ENCODE data around the gene ADSS1.

ADSS1 gene

GRCh38 chr14:104769324-104770071 lies 45.5 kb downstream of the ADSS1 start:
- DNase-seq (ENCODE audit: low spot score), result no peak

GRCh38 chr14:104770072-104770579 lies 46.1 kb downstream of the ADSS1 start:
- DNase-seq (ENCODE audit: low spot score), result no peak

GRCh38 chr14:104770851-104771272 lies 46.8 kb downstream of the ADSS1 start:
- DNase-seq (ENCODE audit: low spot score), result no peak

- no peak for DNase-seq (ENCODE audit: low spot score)
Measured at GRCh38 chr14:104771374-104771773, 47.3 kb downstream of the ADSS1 start.

- no peak for DNase-seq (ENCODE audit: low spot score)
Measured at GRCh38 chr14:104771918-104772706, 48.1 kb downstream of the ADSS1 start.

- DNase-seq (ENCODE audit: low spot score), result no peak
Measured at GRCh38 chr14:104772707-104773504, 48.9 kb downstream of the ADSS1 start.

GRCh38 chr14:104773505-104774452 lies 49.8 kb downstream of the ADSS1 start:
- no peak for DNase-seq (ENCODE audit: low spot score)

- no peak for DNase-seq (ENCODE audit: low spot score)
Measured at GRCh38 chr14:104774453-104775072, 50.5 kb downstream of the ADSS1 start.

GRCh38 chr14:104775073-104775489 lies 51.1 kb downstream of the ADSS1 start:
- DNase-seq (ENCODE audit: low spot score), result no peak

GRCh38 chr14:104776481-104776880 lies 52.5 kb downstream of the ADSS1 start:
- DNase-seq (ENCODE audit: low spot score), result no peak

- DNase-seq (ENCODE audit: low spot score), result no peak
Measured at GRCh38 chr14:104776961-104777807, 53.2 kb downstream of the ADSS1 start.

GRCh38 chr14:104777808-104778249 lies 53.8 kb downstream of the ADSS1 start:
- no peak for DNase-seq (ENCODE audit: low spot score)

GRCh38 chr14:104778694-104779331 lies 54.8 kb downstream of the ADSS1 start:
- no peak for DNase-seq (ENCODE audit: low spot score)

- no peak for DNase-seq (ENCODE audit: low spot score)
Measured at GRCh38 chr14:104779776-104780512, 55.9 kb downstream of the ADSS1 start.

GRCh38 chr14:104780513-104781030 lies 56.5 kb downstream of the ADSS1 start:
- DNase-seq (ENCODE audit: low spot score), result no peak

GRCh38 chr14:104781271-104782077 lies 57.4 kb downstream of the ADSS1 start:
- DNase-seq (ENCODE audit: low spot score), result no peak

- no peak for DNase-seq (ENCODE audit: low spot score)
Measured at GRCh38 chr14:104782086-104782807, 58.2 kb downstream of the ADSS1 start.
